Measurements from ENCODE around the gene HOXD8.

DNA sequence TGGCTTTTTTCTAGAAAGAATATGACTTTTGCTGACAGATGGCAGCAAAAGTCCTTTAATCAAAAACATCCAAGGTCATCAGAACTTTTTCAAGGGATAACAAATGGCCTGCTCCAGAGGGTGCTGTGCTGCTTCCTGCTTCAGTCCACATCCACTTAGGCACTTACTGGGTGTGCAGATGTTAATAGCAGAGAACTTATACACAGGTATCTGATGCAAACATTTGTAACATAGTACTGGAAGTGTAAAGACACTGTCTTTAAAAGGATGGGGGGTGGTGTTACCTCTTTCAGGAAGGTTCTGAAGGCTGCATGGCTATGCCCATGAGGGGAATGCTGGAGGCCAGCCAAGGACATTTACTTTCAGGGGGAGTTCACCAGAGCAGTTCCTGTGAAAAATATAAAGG lies 5.5 kb downstream of the HOXD8 start:
- TF ChIP-seq CTCF (IDR thresholded peaks at IDR 0.05) = peak; percentile 27
- TF ChIP-seq RAD21 (IDR thresholded peaks at IDR 0.05; ENCODE audit: low read length) = peak; percentile 68
- no peak for TF ChIP-seq ZBTB33 (IDR thresholded peaks at IDR 0.05; ENCODE audit: borderline replicate concordance, low read depth)
- TF ChIP-seq POLR2AphosphoS5 (IDR thresholded peaks at IDR 0.05; ENCODE audit: low read depth, low read length) = no peak
- peak in 1 of 2 experiments; percentile 83; a peak in 2 of 4 replicates for TF ChIP-seq EP300 (IDR thresholded peaks at IDR 0.05; ENCODE audit: borderline replicate concordance in 1 of 2, low read depth in 1 of 2, low read length in 1 of 2)
- no peak for TF ChIP-seq CHD2 (IDR thresholded peaks at IDR 0.05; ENCODE audit: low read length, partially characterized antibody)

Data from SK-N-SH (cell line).